Inferior parietal cortex (tissue), 1 donor: Measurements from ENCODE around the gene COPB2.

Source experiments
- DNase-seq: peaks from one replicate; pipeline ENCODE4 v3.0.0-alpha.2; 2016; ENCODE audit errors: extremely low spot score

The COPB2 gene

GRCh38 chr3:139307601-139308555 is 81.6 kb downstream of the COPB2 start:
- DNase-seq, result no peak
